ENCODE measurements around the gene ARHGEF33.

The ARHGEF33 gene

GRCh38 chr2:38887347-38887746 is 2.3 kb upstream of the ARHGEF33 start:
- Histone ChIP-seq H3K27me3 (ENCODE audit: control insufficient read depth, insufficient read depth, low read length) (no peaks in the 10 kb centered on the region), H3K27ac (ENCODE audit: low read depth, low read length) (no peak overlapping the region)

GRCh38 chr2:38887902-38888554 is 1.6 kb upstream of the ARHGEF33 start:
- H3K27ac ChIP-seq (ENCODE audit: low read depth, low read length): no peak overlapping the region
- H3K9ac ChIP-seq (ENCODE audit: low read length): no peak overlapping the region
- H3K4me3 ChIP-seq (ENCODE audit: low read length): no peak overlapping the region
- H3K36me3 ChIP-seq (ENCODE audit: control insufficient read depth, insufficient read depth, low read length): no peaks in the 10 kb centered on the region
- no peaks in the 10 kb centered on the region for H3K27me3 ChIP-seq (ENCODE audit: control insufficient read depth, insufficient read depth, low read length)
- H3K4me1 ChIP-seq (ENCODE audit: control insufficient read depth, insufficient read depth, low read length): no peaks in the 10 kb centered on the region

More at GRCh38 chr2:38887347-38887746, 2.3 kb upstream of the ARHGEF33 start:
- Histone ChIP-seq H3K4me1 (ENCODE audit: control insufficient read depth, insufficient read depth, low read length) (no peaks in the 10 kb centered on the region), H3K4me3 (ENCODE audit: low read length) (no peak overlapping the region), H3K36me3 (ENCODE audit: control insufficient read depth, insufficient read depth, low read length) (no peaks in the 10 kb centered on the region), H3K9ac (ENCODE audit: low read length) (no peak overlapping the region)

GRCh38 chr2:38889045-38889444 is 630 bp upstream of the ARHGEF33 start:
- Histone ChIP-seq H3K36me3 (ENCODE audit: control insufficient read depth, insufficient read depth, low read length) (no peaks in the 10 kb centered on the region), H3K4me1 (ENCODE audit: control insufficient read depth, insufficient read depth, low read length) (no peaks in the 10 kb centered on the region), H3K4me3 (ENCODE audit: low read length) (no peak overlapping the region), H3K27me3 (ENCODE audit: control insufficient read depth, insufficient read depth, low read length) (no peaks in the 10 kb centered on the region), H3K9ac (ENCODE audit: low read length) (no peak overlapping the region), H3K27ac (ENCODE audit: low read depth, low read length) (no peak overlapping the region)

GRCh38 chr2:38892819-38893218 is 3.1 kb downstream of the ARHGEF33 start:
- Histone ChIP-seq H3K9ac (ENCODE audit: low read length) (no peak overlapping the region), H3K36me3 (ENCODE audit: control insufficient read depth, insufficient read depth, low read length) (no peaks in the 10 kb centered on the region), H3K4me3 (ENCODE audit: low read length) (no peak overlapping the region), H3K4me1 (ENCODE audit: control insufficient read depth, insufficient read depth, low read length) (no peaks in the 10 kb centered on the region), H3K27me3 (ENCODE audit: control insufficient read depth, insufficient read depth, low read length) (no peaks in the 10 kb centered on the region), H3K27ac (ENCODE audit: low read depth, low read length) (no peak overlapping the region)

GRCh38 chr2:38898256-38898655 is 8.6 kb downstream of the ARHGEF33 start:
- H3K27ac ChIP-seq (ENCODE audit: low read depth, low read length): no peak overlapping the region

GRCh38 chr2:38900726-38901125 is 11.1 kb downstream of the ARHGEF33 start:
- H3K9ac ChIP-seq (ENCODE audit: low read length): no peak overlapping the region
- H3K4me1 ChIP-seq (ENCODE audit: control insufficient read depth, insufficient read depth, low read length): no peaks in the 10 kb centered on the region
- H3K27ac ChIP-seq (ENCODE audit: low read depth, low read length): no peak overlapping the region
- no peaks in the 10 kb centered on the region for H3K36me3 ChIP-seq (ENCODE audit: control insufficient read depth, insufficient read depth, low read length)
- H3K27me3 ChIP-seq (ENCODE audit: control insufficient read depth, insufficient read depth, low read length): no peaks in the 10 kb centered on the region
- H3K4me3 ChIP-seq (ENCODE audit: low read length): no peak overlapping the region

More at GRCh38 chr2:38898256-38898655, 8.6 kb downstream of the ARHGEF33 start:
- no peak overlapping the region for H3K4me3 ChIP-seq (ENCODE audit: low read length)
- H3K27me3 ChIP-seq (ENCODE audit: control insufficient read depth, insufficient read depth, low read length): no peaks in the 10 kb centered on the region
- H3K4me1 ChIP-seq (ENCODE audit: control insufficient read depth, insufficient read depth, low read length): no peaks in the 10 kb centered on the region
- H3K9ac ChIP-seq (ENCODE audit: low read length): no peak overlapping the region
- H3K36me3 ChIP-seq (ENCODE audit: control insufficient read depth, insufficient read depth, low read length): no peaks in the 10 kb centered on the region

GRCh38 chr2:38905251-38905650 is 15.6 kb downstream of the ARHGEF33 start:
- Histone ChIP-seq H3K9ac (ENCODE audit: low read length) (no peak overlapping the region), H3K27ac (ENCODE audit: low read depth, low read length) (no peak overlapping the region), H3K27me3 (ENCODE audit: control insufficient read depth, insufficient read depth, low read length) (no peaks in the 10 kb centered on the region), H3K4me3 (ENCODE audit: low read length) (no peak overlapping the region), H3K36me3 (ENCODE audit: control insufficient read depth, insufficient read depth, low read length) (no peaks in the 10 kb centered on the region), H3K4me1 (ENCODE audit: control insufficient read depth, insufficient read depth, low read length) (no peaks in the 10 kb centered on the region)

GRCh38 chr2:38907242-38907641 is 17.6 kb downstream of the ARHGEF33 start:
- no peak overlapping the region for H3K27ac ChIP-seq (ENCODE audit: low read depth, low read length)
- H3K36me3 ChIP-seq (ENCODE audit: control insufficient read depth, insufficient read depth, low read length): no peaks in the 10 kb centered on the region
- H3K27me3 ChIP-seq (ENCODE audit: control insufficient read depth, insufficient read depth, low read length): no peaks in the 10 kb centered on the region

GRCh38 chr2:38907743-38908562 is 18.3 kb downstream of the ARHGEF33 start:
- Histone ChIP-seq H3K36me3 (ENCODE audit: control insufficient read depth, insufficient read depth, low read length) (no peaks in the 10 kb centered on the region), H3K27me3 (ENCODE audit: control insufficient read depth, insufficient read depth, low read length) (no peaks in the 10 kb centered on the region), H3K27ac (ENCODE audit: low read depth, low read length) (no peak overlapping the region), H3K9ac (ENCODE audit: low read length) (no peak overlapping the region), H3K4me3 (ENCODE audit: low read length) (no peak overlapping the region), H3K4me1 (ENCODE audit: control insufficient read depth, insufficient read depth, low read length) (no peaks in the 10 kb centered on the region)

More at GRCh38 chr2:38907242-38907641, 17.6 kb downstream of the ARHGEF33 start:
- no peak overlapping the region for H3K9ac ChIP-seq (ENCODE audit: low read length)
- H3K4me3 ChIP-seq (ENCODE audit: low read length): no peak overlapping the region
- no peaks in the 10 kb centered on the region for H3K4me1 ChIP-seq (ENCODE audit: control insufficient read depth, insufficient read depth, low read length)

- H3K9ac ChIP-seq (ENCODE audit: low read length): no peak overlapping the region
- H3K27me3 ChIP-seq (ENCODE audit: control insufficient read depth, insufficient read depth, low read length): no peaks in the 10 kb centered on the region
- H3K36me3 ChIP-seq (ENCODE audit: control insufficient read depth, insufficient read depth, low read length): no peaks in the 10 kb centered on the region
- no peak overlapping the region for H3K4me3 ChIP-seq (ENCODE audit: low read length)
- no peak overlapping the region for H3K27ac ChIP-seq (ENCODE audit: low read depth, low read length)
- H3K4me1 ChIP-seq (ENCODE audit: control insufficient read depth, insufficient read depth, low read length): no peaks in the 10 kb centered on the region
Measured at GRCh38 chr2:38909872-38910271, 20.2 kb downstream of the ARHGEF33 start.

- Histone ChIP-seq H3K36me3 (ENCODE audit: control insufficient read depth, insufficient read depth, low read length) (no peaks in the 10 kb centered on the region), H3K4me3 (ENCODE audit: low read length) (no peak overlapping the region), H3K27me3 (ENCODE audit: control insufficient read depth, insufficient read depth, low read length) (no peaks in the 10 kb centered on the region), H3K9ac (ENCODE audit: low read length) (no peak overlapping the region), H3K4me1 (ENCODE audit: control insufficient read depth, insufficient read depth, low read length) (no peaks in the 10 kb centered on the region), H3K27ac (ENCODE audit: low read depth, low read length) (no peak overlapping the region)
Measured at GRCh38 chr2:38911191-38911590, 21.5 kb downstream of the ARHGEF33 start.

GRCh38 chr2:38912619-38913018 is 22.9 kb downstream of the ARHGEF33 start:
- H3K27ac ChIP-seq (ENCODE audit: low read depth, low read length): no peak overlapping the region
- no peaks in the 10 kb centered on the region for H3K27me3 ChIP-seq (ENCODE audit: control insufficient read depth, insufficient read depth, low read length)
- no peak overlapping the region for H3K4me3 ChIP-seq (ENCODE audit: low read length)
- H3K9ac ChIP-seq (ENCODE audit: low read length): no peak overlapping the region
- H3K36me3 ChIP-seq (ENCODE audit: control insufficient read depth, insufficient read depth, low read length): no peaks in the 10 kb centered on the region
- no peaks in the 10 kb centered on the region for H3K4me1 ChIP-seq (ENCODE audit: control insufficient read depth, insufficient read depth, low read length)

GRCh38 chr2:38922389-38922788 is 32.7 kb downstream of the ARHGEF33 start:
- Histone ChIP-seq H3K27ac (ENCODE audit: low read depth, low read length) (no peak overlapping the region), H3K9ac (ENCODE audit: low read length) (no peak overlapping the region), H3K36me3 (ENCODE audit: control insufficient read depth, insufficient read depth, low read length) (no peaks in the 10 kb centered on the region), H3K27me3 (ENCODE audit: control insufficient read depth, insufficient read depth, low read length) (no peaks in the 10 kb centered on the region), H3K4me1 (ENCODE audit: control insufficient read depth, insufficient read depth, low read length) (no peaks in the 10 kb centered on the region), H3K4me3 (ENCODE audit: low read length) (no peak overlapping the region)
